ENCODE measurements around the gene FOXD1.

FOXD1 gene

GRCh38 chr5:73441378-73441777, 7.2 kb downstream of the FOXD1 start:
- DNase-seq (ENCODE audit: low read depth in 2 of 2) = no peak

- no peak for DNase-seq (ENCODE audit: low read depth in 2 of 2)
Measured at GRCh38 chr5:73440262-73440661, 8.3 kb downstream of the FOXD1 start.

GRCh38 chr5:73438645-73439470, 9.7 kb downstream of the FOXD1 start:
- no peak for DNase-seq (ENCODE audit: low read depth in 2 of 2)

GRCh38 chr5:73437777-73438644, 10.6 kb downstream of the FOXD1 start:
- no peak for DNase-seq (ENCODE audit: low read depth in 2 of 2)

GRCh38 chr5:73437101-73437776, 11.3 kb downstream of the FOXD1 start:
- DNase-seq (ENCODE audit: low read depth in 2 of 2) = no peak

- no peak for DNase-seq (ENCODE audit: low read depth in 2 of 2)
Measured at GRCh38 chr5:73436535-73437100, 12.0 kb downstream of the FOXD1 start.

GRCh38 chr5:73435759-73436534, 12.6 kb downstream of the FOXD1 start:
- DNase-seq (ENCODE audit: low read depth in 2 of 2) = no peak

GRCh38 chr5:73434907-73435306, 13.7 kb downstream of the FOXD1 start:
- no peak for DNase-seq (ENCODE audit: low read depth in 2 of 2)

GRCh38 chr5:73434461-73434860, 14.1 kb downstream of the FOXD1 start:
- no peak for DNase-seq (ENCODE audit: low read depth in 2 of 2)

- no peak for DNase-seq (ENCODE audit: low read depth in 2 of 2)
Measured at GRCh38 chr5:73433982-73434342, 14.6 kb downstream of the FOXD1 start.

- no peak for DNase-seq (ENCODE audit: low read depth in 2 of 2)
Measured at GRCh38 chr5:73433272-73433981, 15.2 kb downstream of the FOXD1 start.

- no peak for DNase-seq (ENCODE audit: low read depth in 2 of 2)
Measured at GRCh38 chr5:73431204-73431851, 17.2 kb downstream of the FOXD1 start.

- no peak for DNase-seq (ENCODE audit: low read depth in 2 of 2)
Measured at GRCh38 chr5:73426034-73426433, 22.5 kb downstream of the FOXD1 start.

- no peak for DNase-seq (ENCODE audit: low read depth in 2 of 2)
Measured at GRCh38 chr5:73424556-73424977, 24.0 kb downstream of the FOXD1 start.

GRCh38 chr5:73422164-73422563, 26.4 kb downstream of the FOXD1 start:
- no peak for DNase-seq (ENCODE audit: low read depth in 2 of 2)

GRCh38 chr5:73420666-73421065, 27.9 kb downstream of the FOXD1 start:
- no peak for DNase-seq (ENCODE audit: low read depth in 2 of 2)

GRCh38 chr5:73419465-73420390, 28.8 kb downstream of the FOXD1 start:
- no peak for DNase-seq (ENCODE audit: low read depth in 2 of 2)

- no peak for DNase-seq (ENCODE audit: low read depth in 2 of 2)
Measured at GRCh38 chr5:73419117-73419464, 29.5 kb downstream of the FOXD1 start.

- DNase-seq (ENCODE audit: low read depth in 2 of 2) = no peak
Measured at GRCh38 chr5:73418244-73418691, 30.3 kb downstream of the FOXD1 start.
